Left colon (tissue), 2 donors: ENCODE results near the gene ST6GALNAC5. TPM values are rescaled to one million over a fixed set of nuclear protein-coding genes. Genes with fewer than 3 reads are reported as not detected.
A peak's percentile ranks its signal among the peaks of the same experiment; 100 is the strongest.
"Not testable (repeated sequence)": the region's sequence is repeated elsewhere in the genome, so short reads cannot be mapped to it uniquely, and the experiment has no call there.

ENCODE experiments used
- ATAC-seq: fragments of 200-7000 bp; cut with Tn5 transposase; one replicate; pipeline ENCODE4 v1.9.1; 2020; ENCODE audit warnings: mild to moderate bottlenecking, moderate library complexity
- DNase-seq, 2 donors: peaks; one replicate each; pipeline ENCODE4 v3.0.0-alpha.2; 2020
- intact Hi-C, 2 donors: fragments of 100-400 bp; cut with DNase I in 1 of 2; cut with micrococcal nuclease in 1 of 2; formaldehyde crosslinking; loops; one replicate each; pipeline versions ENCODE4 v1.11.2 to v1.14.0; 2022; cut with DNase I, micrococcal nuclease
- long read RNA-seq: library from polyadenylated mRNA; unstranded; transcript quantifications from one replicate; pipeline ENCODE4 v2.0.0, GENCODE V29; 2021
- total RNA-seq, 2 donors: library from RNA; stranded (reverse); fragmentation: NEBNext Ultra II Directional; extraction: Animal tissue kit (Norgen Biotek cat#: 25700); gene quantifications; one replicate each; pipeline ENCODE4 v1.2.1, GENCODE V29; 2021
- donor health status: DM: no; HTN: no; CAD: no.
- donor health status: DM: yes; HTN: yes; CAD: no.

The ST6GALNAC5 gene
- total RNA-seq, result 1 to 10 TPM in 1 of 2 donors, under 1 TPM in 1; 0.31 to 1.5 TPM
- long read RNA-seq, result 0 reads

DNA sequence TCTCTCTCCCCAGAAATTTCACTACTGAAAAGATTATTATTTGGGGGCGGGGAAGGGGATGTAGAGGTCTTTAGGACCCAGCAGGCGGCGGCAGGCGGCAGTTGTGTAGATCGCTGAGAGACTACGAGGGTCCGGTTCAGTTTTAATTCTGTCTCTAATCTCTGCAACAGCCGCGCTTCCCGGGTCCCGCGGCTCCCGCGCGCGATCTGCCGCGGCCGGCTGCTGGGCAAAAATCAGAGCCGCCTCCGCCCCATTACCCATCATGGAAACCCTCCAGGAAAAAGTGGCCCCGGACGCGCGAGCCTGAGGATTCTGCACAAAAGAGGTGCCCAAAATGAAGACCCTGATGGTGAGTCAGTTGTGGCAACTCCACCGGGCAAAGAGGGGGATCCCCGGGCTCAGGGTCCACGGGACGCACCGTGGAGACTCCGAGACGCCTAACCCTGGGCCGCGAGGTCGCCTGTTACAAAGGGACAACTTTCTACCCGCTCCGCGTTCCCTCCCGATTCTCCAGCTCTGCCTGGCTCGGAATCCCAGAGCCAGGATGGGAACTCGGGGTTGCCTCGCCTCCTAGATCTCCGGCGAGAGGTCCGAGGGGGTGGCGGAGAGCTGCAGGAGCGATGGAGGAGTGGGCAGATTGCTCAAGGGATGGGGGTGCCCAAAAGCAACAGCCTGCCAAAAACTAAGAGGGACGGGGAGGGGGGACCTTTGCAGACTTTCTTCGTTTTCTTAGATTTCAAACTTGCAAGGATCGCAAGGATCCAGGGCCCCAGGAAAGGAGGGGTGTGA, at the start of gene ST6GALNAC5:
Gene ST6GALNAC5, plus strand, starts transcription at position 139 of the 789 bp plus-strand sequence.
- intact Hi-C loops, result no loop called here
- ATAC-seq, result no peak
- peak in 1 of 2 donors; percentile 4 for DNase-seq

DNA sequence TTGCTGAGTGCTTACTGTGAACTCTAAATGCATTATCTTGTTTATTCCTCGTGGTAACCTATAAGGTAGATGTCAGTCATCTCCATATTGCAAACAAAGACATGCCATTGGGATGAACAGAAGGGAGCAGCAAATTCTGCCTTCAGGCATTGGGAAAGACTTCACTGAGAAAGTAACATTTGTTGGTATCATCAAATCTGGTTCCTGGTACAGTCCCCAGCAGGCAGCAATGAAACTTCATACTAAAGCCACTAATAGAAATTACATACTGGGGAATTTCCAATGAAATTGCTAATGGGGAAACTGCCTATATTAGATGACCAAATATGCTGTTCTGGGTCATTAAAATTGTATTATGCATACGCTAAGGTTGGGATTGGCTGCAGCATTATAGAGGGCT, 47.3 kb upstream of the ST6GALNAC5 start:
- no peak for ATAC-seq
- no peak for DNase-seq
- intact Hi-C loops, result no loop called here

DNA sequence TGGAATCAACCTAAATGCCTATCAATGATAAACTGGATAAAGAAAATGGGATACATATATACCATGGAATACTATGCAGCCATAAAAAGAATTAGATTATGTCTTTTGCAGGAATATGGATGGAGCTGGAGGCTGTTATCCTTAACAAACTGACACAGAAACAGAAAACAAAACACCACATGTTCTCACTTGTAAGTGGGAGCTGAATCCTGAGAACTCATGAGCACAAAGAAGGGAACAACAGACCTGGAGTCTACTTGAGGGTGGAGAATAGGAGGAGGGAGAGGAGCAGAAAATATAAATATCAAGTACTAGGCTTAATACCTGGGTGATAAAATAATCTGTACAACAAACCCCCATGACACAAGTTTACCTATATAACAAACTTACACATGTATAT, 44.3 kb upstream of the ST6GALNAC5 start:
- intact Hi-C loops, result not testable (repeated sequence)

DNA sequence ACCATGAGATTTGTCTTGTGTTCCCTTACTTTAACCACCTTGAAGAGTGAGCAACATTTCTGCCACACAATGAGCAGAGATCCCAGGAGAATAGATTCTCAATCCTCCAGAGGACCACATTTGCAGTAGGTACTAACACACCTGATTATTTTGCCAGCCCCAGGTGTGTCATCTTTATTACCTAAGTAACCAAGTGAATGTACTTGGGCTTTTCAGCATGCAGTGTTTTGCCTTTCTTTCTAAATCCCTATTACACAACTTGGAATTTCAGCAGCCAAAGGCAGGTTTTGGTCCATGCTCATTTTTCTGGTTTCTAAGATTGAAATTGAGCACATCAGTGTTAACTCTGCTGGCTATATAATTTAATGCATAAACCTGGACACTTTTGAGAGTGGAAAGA, 43.2 kb upstream of the ST6GALNAC5 start:
- intact Hi-C loops, result no loop called here
- DNase-seq (no peak), ATAC-seq (no peak)

More for the DNA sequence above, 44.3 kb upstream of the ST6GALNAC5 start:
- ATAC-seq, DNase-seq: not testable (repeated sequence)

DNA sequence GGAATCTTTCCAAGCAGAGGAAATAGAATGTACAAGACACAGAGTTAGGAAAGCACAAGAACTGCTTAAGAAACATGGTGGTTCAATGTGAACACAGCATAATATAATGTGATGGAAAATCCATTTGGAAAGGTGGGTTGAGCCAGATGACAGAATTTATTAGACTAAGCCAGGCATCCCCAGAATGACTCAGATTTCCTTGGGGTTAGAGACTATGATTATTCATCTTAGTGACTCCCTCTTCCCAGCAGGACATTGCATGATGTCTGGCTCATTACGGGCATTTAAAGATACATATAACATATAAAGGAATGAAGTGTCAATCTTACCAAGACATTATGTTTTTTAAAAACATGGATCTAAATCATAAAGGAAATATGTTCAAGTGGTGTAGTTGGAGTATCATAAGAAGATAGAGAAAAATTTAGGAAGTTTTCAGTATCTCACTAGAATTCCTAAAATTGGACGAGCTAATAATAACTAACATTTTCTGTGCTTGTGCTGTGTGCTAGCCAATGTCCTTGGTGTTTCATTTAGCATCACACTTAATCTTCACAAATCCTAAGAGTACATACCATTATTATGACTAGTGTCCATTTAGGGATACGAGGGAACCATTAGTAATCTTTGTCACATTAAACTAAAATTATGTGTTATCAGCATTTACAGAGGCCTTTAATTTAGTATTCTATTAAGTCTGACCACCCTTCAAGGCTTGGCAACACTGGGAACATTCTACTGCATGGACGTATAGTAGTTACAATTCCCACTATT, 41.0 kb upstream of the ST6GALNAC5 start:
- DNase-seq (no peak), ATAC-seq (no peak)
- intact Hi-C loops, result no loop called here

DNA sequence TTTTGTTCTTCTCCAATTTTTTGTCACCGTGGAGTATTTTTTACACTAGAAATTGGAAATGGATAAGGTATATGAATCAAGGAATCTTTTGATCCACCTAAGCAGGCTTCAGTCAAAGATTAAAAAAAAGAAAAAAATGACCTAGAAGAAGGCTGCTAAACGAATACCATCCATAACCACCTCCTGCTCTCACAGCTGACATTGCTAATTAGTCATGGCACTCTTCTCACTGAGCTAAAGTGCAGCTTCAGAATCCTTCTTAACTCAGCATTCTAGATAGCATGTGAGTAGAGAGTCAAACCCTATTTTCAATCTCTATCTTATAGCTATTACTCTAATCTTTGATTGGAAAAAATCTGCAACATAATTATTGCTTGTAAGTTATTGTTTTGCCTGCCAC, 40.2 kb upstream of the ST6GALNAC5 start:
- DNase-seq, result no peak
- no peak for ATAC-seq
- intact Hi-C loops, result no loop called here

DNA sequence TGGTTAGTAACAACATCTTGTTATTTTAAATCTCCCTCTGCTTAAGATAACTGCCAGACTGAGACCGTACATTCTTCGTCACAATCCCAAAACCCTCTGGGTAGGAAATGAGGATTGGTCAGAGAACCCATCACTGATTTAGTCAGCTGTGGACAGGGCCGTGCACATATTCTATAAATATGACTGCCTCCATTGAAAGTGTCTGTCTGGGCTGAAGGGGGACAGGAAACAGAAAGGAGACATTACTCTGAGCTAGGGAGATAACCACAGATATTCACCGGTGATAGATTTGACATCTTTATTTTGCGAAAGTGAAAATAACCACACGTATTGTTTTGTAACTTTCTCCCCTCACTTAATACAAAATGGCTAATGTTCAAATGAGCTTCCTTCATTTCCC, 36.9 kb upstream of the ST6GALNAC5 start:
- ATAC-seq (no peak), DNase-seq (no peak)
- intact Hi-C loops, result no loop called here

DNA sequence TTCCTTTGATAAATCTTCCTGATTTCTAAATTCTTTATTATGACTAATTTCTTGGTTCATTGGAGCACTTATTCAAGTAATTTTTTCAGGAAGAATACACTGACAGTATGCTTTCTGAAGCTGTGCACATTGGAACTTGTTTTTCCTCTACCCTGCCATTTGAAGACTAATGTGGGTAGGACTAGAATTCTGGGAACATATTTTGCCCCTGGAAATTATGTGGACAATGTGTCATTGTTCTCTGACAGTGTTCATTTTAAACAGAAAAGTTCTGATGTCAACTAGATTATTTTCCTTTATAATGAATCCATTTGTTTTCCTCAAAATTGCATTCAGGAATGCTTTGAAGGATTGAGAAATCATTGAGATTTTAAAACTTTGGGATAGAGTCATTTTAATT, 34.8 kb upstream of the ST6GALNAC5 start:
- intact Hi-C loops, result no loop called here
- DNase-seq (no peak), ATAC-seq (no peak)

DNA sequence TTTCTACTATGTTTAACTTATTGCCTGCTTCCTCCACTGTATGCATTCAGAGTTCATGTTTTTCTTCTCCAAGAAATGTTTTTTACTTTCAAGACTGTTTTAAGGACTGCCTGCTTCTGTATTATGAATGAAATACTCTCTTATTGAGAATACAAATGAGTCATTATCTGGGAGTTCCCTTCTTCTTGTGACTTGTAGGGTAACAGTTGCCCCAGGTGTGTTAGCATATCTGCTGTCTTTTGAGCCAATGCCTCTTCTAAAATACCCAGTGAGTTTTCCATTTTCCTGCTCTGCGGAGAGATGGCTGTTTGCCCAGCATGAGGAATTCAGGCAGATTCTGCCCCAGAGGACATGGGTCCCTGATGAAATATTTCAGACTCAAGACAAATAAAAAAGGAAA, 34.1 kb upstream of the ST6GALNAC5 start:
- ATAC-seq, result no peak
- DNase-seq, result no peak
- intact Hi-C loops, result no loop called here

DNA sequence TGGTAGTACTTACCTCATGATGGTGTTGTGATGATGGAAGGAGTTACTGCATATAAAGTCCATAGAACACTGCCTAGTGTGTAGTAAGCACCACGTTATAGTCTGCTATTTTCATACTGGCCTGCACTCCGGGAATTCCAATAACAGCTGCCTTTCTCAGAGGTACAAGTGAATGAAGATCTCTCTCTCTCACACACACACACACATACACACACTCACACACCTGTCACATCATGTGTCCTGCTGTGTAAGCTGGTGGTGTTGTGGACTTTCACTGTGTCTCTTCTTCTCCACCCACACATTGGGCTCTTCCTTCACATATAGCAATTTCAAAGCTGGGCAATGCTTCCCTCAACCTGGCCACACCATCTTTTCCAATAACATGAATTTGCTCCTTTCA, 33.4 kb upstream of the ST6GALNAC5 start:
- ATAC-seq, result no peak
- intact Hi-C loops, result no loop called here
- DNase-seq, result no peak

DNA sequence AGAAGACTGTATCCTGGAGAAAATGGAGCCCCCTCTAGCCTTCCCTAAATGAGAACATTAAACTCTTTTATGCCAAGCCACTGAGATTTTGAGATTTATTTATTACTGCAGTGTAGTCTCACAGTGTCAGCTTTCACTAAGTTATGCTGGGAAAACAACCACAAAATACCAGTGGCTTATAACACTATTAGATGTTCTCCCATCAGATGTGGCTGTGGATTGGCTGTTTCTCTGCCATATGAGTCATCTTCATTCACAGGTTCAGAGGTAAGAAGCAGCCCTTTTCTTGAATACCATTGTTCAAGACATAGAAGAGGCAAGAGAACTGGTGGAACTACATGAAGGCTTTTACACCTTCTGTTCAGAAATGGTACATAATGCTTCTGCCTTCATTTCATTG, 32.1 kb upstream of the ST6GALNAC5 start:
- intact Hi-C loops, result no loop called here
- ATAC-seq, result no peak
- DNase-seq, result no peak

DNA sequence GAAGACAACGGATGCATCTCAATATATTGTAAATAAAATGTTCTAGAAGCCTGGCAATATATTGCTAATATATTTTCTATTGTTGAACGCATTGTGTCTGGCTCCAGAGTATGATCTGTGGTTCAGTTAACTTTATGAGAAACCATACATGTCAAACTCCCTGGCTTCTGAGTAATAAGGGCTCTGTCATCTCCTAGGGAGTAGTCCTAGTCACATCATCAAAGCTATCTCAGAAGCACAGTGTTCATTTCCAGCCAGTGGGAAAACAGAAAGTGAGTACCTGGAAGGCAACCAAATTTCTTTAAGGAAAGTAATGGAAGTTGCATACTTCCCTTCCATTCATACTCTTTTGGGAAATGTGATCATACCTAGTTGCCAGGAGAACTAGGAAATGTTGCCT, 27.0 kb upstream of the ST6GALNAC5 start:
- DNase-seq, result no peak
- ATAC-seq, result no peak
- intact Hi-C loops, result no loop called here

DNA sequence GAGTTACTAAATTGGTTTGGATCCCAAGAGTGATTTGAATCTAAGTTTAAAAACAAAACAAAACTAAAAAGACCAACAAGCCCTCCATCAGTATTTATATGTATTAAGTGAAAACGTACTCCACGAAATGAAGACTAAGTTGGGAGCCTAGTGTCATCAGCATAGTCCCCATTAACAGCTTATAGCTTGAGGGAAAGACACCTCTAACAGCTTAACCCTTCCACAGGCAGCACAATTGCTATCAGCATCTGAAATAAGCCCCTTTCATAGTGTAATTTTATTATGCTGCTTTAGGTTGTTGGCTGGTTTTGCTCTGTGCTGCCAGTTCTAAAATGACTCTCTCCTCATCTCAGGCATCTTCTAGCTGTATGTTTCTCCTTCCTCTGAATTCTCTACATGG, 25.8 kb upstream of the ST6GALNAC5 start:
- DNase-seq (no peak), ATAC-seq (no peak)
- intact Hi-C loops, result no loop called here

DNA sequence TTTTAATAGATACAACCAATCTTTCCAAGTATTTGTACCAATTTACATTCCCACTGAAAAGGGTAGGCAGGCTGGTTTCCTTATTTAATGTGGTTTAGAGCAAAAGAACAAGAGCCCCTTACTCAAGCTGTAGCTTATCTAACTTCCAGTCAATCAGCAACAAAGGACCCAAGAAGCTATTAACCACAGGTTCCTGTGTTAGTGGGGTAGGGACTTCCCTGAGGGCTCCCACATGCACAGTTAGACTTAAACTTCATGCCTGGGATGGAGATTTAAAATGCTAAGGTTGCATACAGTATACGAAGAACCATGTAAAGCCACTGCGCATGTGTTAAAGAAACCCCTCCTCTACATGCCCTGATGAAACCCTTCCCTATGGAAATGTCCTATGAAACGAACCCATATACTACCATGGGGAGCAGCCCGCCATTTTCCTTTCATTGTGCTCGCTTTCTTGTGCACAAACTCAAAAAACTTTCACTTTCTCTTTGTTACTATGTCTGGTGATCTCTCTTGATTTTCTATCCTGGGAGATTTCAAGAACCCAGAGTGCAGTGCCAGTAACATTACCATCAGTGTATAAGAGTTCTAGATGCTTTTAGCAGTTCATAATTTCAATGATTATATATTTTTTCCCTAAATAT, 23.3 kb upstream of the ST6GALNAC5 start:
- no peak for ATAC-seq
- DNase-seq, result no peak
- intact Hi-C loops, result no loop called here

DNA sequence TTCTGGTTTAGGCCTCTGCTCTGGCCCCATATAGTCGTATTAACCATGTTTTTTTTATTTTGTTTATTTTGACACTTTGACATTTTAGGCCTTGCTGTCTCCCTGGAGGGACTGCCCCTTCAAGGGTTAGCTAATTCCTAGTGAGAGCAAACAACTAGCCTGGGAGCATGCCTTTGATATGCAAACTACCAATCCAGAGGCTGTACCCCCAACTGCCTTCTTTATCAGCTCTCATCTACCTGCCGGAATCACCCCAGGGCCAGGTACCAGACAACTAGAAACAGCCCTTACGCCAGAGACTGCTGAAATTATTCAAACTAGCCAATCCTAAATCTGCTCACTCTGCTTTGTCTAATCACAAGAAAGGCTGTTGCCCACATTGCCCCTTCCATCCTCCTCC, 13.0 kb upstream of the ST6GALNAC5 start:
- ATAC-seq (no peak), DNase-seq (no peak)
- intact Hi-C loops, result no loop called here

DNA sequence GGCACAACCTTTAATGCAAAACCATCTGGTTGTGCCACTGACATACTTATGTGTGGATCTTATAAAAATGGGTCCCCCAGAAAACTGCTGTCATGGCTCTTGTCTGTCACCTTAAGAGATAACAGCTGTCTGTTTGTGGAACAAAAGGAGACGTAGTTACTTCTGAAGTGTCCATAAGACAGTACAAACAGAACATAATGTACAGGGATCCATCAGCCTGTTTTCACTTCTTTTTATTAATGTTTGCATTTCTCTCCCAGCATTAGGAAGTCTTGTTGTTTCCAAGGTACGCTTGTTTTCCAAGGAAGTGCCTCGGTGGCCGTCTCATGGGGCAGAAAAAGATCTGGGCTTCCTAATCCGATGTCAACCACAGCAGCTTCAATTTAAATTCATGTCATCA, 11.2 kb upstream of the ST6GALNAC5 start:
- DNase-seq (no peak), ATAC-seq (no peak)
- intact Hi-C loops, result no loop called here

DNA sequence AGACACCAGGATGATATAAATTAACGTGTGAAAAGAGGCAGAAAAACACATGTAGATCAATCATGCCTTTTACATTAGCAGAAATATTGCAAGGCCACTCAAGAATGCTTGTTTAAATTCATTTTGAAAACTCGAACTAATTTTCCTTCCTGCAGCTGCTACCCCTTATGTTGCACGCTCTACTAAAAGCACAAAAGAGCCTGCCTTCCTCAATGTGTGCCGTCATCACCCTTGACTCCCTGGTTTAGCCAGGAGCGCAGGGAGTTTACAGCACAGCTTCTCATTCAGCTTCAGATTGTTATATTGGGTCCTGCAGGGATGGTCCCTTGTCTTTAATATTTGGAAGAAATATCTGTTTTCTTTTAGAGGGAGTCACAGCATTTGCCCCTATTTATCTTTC, 10.1 kb upstream of the ST6GALNAC5 start:
- no peak for DNase-seq
- ATAC-seq, result no peak
- intact Hi-C loops, result no loop called here

DNA sequence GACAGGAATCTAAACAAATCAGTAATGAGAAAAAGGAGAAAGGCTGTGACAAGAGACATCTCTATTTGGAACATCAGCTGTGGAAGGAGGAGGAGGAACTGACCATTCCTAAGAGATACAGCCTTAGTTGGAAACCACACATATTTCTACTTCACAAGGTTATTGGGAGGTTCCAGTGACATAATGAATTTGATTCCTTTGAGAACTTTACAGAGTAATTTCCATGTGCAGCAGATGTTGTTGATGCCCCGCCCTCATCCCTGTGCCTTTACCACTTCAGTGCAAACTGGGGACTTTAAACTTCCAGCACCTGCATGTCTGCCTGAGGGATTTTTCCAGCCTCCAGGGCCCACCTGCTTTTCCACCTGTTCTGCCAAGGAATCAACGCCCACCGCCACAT, 9.3 kb upstream of the ST6GALNAC5 start:
- intact Hi-C loops, result no loop called here

DNA sequence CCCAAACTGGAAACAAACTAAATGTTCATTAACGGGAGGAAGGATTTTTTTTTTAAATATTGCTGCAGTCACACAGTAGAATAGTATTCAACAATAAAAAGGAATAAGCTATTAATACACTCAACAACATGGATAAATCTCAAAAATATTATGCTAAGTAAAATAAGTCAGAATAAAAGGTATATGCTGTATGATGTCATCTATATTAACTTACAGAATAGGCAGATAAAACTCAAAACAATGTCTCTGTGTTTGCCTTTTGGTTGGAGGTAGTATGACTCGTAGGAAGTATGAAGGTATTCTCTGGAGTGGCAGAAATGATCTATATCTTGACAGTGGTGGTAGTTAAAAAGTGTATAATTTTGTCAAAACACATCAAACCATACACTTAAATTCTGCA, 6.1 kb upstream of the ST6GALNAC5 start:
- intact Hi-C loops, result no loop called here
- DNase-seq, result no peak

More for the DNA sequence above, 9.3 kb upstream of the ST6GALNAC5 start:
- DNase-seq (no peak), ATAC-seq (no peak)

DNA sequence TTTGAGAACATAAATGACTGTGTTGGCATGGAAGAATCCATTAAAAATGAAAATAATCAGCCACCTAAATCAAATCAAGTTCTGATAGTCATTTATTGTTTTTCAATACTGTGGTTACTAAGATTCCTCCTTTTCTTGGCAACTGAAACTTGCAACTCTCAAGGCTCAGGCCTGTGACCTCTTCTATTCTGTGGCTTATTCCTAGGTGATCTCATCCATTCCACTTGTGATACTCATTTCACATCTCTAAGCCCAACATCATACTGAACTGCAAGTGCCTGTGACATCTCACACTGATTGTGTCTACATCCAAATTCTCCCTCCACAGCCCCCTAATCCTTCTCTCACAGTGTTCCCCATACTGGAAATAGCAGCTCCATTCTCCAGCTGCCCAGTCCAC, 4.8 kb upstream of the ST6GALNAC5 start:
- intact Hi-C loops, result no loop called here
- ATAC-seq, result no peak

More for the DNA sequence above, 6.1 kb upstream of the ST6GALNAC5 start:
- ATAC-seq, result no peak

More for the DNA sequence above, 4.8 kb upstream of the ST6GALNAC5 start:
- DNase-seq, result no peak
